MCF 10A (cell line): Measurements from ENCODE around the gene KCNJ9. TPM values are rescaled to one million over a fixed set of nuclear protein-coding genes. Genes with fewer than 3 reads are reported as not detected.

Experiments
- Bru-seq: library from RNA; stranded (reverse); fragments of 400-500 nt; gene quantifications from one replicate; lab custom pipeline; 2021; lab: Mats Ljungman, UMichigan
- BruChase-seq, 2 experiments: library from RNA; stranded (reverse); fragments of 400-500 nt; gene quantifications; one replicate each; lab custom pipeline; 2021; lab: Mats Ljungman, UMichigan
- BruUV-seq: library from RNA; stranded (reverse); fragments of 400-500 nt; replicated peaks from 2 replicates; lab custom pipeline; 2021; lab: Mats Ljungman, UMichigan
- CTCF ChIA-PET: fragments of 300-600 bp; sonication (Branson Sonifier 250); formaldehyde crosslinking; extraction: SDS; loops from one replicate; lab custom pipeline; 2021; ENCODE audit warnings: antibody characterized with exemption, inconsistent platforms; lab: Yijun Ruan, JAX
- POLR2A ChIA-PET: fragments of 300-600, 350-650 bp; sonication (Branson Sonifier 250); formaldehyde crosslinking; extraction: SDS; loops from one replicate; lab custom pipeline; 2020; ENCODE audit warnings: antibody characterized with exemption, inconsistent platforms; lab: Yijun Ruan, JAX
- DNase-seq: peaks from one replicate; pipeline ENCODE4 v3.0.0-alpha.2; 2018; ENCODE audit not compliant: unreplicated experiment
- H3K27ac Mint-ChIP-seq: one replicate; pipeline ENCODE4 v1.8.0; 2022; ENCODE audit warnings: mild to moderate bottlenecking, low read depth, mixed read lengths; ENCODE audit not compliant: unreplicated experiment
- H3K27me3 Mint-ChIP-seq: one replicate; pipeline ENCODE4 v1.8.0; 2022; ENCODE audit warnings: mixed read lengths; ENCODE audit not compliant: insufficient read depth, unreplicated experiment
- H3K36me3 Mint-ChIP-seq: one replicate; pipeline ENCODE4 v1.8.0; 2022; ENCODE audit warnings: mild to moderate bottlenecking, moderate library complexity, mixed read lengths; ENCODE audit not compliant: insufficient read depth, unreplicated experiment
- H3K4me1 Mint-ChIP-seq: one replicate; pipeline ENCODE4 v1.8.0; 2022; ENCODE audit warnings: mixed read lengths; ENCODE audit not compliant: insufficient read depth, unreplicated experiment
- H3K4me3 Mint-ChIP-seq: one replicate; pipeline ENCODE4 v1.8.0; 2022; ENCODE audit warnings: mild to moderate bottlenecking, moderate library complexity, mixed read lengths; ENCODE audit not compliant: unreplicated experiment
- H3K9me3 Mint-ChIP-seq: one replicate; pipeline ENCODE4 v1.8.0; 2022; ENCODE audit warnings: mixed read lengths; ENCODE audit not compliant: unreplicated experiment
- CTCF ChIP-seq: fragments of 200-600 bp; IDR thresholded peaks from one replicate; pipeline ENCODE4 v1.8.0; 2022; ENCODE audit warnings: antibody characterized with exemption, mild to moderate bottlenecking; ENCODE audit not compliant: unreplicated experiment
- intact Hi-C: fragments of 100-400 bp; cut with micrococcal nuclease; formaldehyde crosslinking; loops from 2 replicates; pipeline ENCODE4 v1.14.1; 2022
- long read RNA-seq: library from polyadenylated mRNA; stranded (forward); transcript quantifications from one replicate; pipeline ENCODE4 v2.0.0, GENCODE V29; 2022
- total RNA-seq: library from RNA; stranded (reverse); gene quantifications from 2 replicates; pipeline ENCODE4 v1.2.3, GENCODE V29; 2022

The KCNJ9 gene
- total RNA-seq (0.07 TPM in 1 of 2 replicates, not detected in the other), Bru-seq, nascent RNA (percentile 9 among the genes with signal in this experiment), BruChase-seq, experiment 1, labeled RNA remaining after a 6-hour chase (percentile 21 among the genes with signal in this experiment), BruChase-seq, experiment 2, labeled RNA remaining after a 2-hour chase (percentile 12 among the genes with signal in this experiment)
- long read RNA-seq: 0 reads

GRCh38 chr1:160081261-160081936 is at the start of gene KCNJ9:
KCNJ9 (plus strand) TSS chr1:160081538; CDS start chr1:160084031, 2,493 bp downstream.
- intact Hi-C loops: no loop called here
- no peaks in the 10 kb centered on the region for H3K9me3 Mint-ChIP-seq
- no peak for TF ChIP-seq CTCF
- H3K4me3 Mint-ChIP-seq: no peak within 1 kb of the TSS
- DNase-seq: no peak
- CTCF ChIA-PET: interaction anchor here (0.6 to 49.6 kb wide), 15 partner anchors 1 to 1960 kb away, joined by 3 to 1546 read pairs (median 4); partner anchors contain the start of genes IGSF8, KCNJ10, KCNJ9 and PEA15
- no TSS peak for BruUV-seq
- peaks cover 5% of the 10 kb centered on the region for H3K4me1 Mint-ChIP-seq
- peaks cover 64% of the 10 kb centered on the region for H3K27me3 Mint-ChIP-seq
- POLR2A ChIA-PET: interaction anchor here (0.7 to 2.2 kb wide), 2 partner anchors 36 to 50 kb away, joined by 3 to 8 read pairs; no protein-coding TSS in a partner anchor
- H3K36me3 Mint-ChIP-seq: peaks cover 4% of the 10 kb centered on the region
- H3K27ac Mint-ChIP-seq: no peak within 1 kb of the TSS

- peak; percentile 43 for DNase-seq
- TF ChIP-seq CTCF: no peak
- no peaks in the 10 kb centered on the region for H3K36me3 Mint-ChIP-seq
- no peaks in the 10 kb centered on the region for H3K9me3 Mint-ChIP-seq
- ChIA-PET CTCF (interaction anchor here (0.6 to 4.8 kb wide), 17 partner anchors 8 to 262 kb away, joined by 3 to 67 read pairs (median 5); no protein-coding TSS in a partner anchor), POLR2A (interaction anchor here (0.6 to 5.0 kb wide), 33 partner anchors 9 to 1717 kb away, joined by 3 to 70 read pairs (median 5); partner anchors contain the start of genes CASQ1, DUSP12, DUSP23 and IGSF8)
- H3K4me1 Mint-ChIP-seq: peaks cover 24% of the 10 kb centered on the region
- no peaks in the 10 kb centered on the region for H3K27me3 Mint-ChIP-seq
- TSS peak; percentile 35 for BruUV-seq
- peak overlapping the region; percentile 60 for H3K27ac Mint-ChIP-seq
- intact Hi-C loops: loop anchor here (2.0 to 10.0 kb wide), 2 partner anchors 71 to 887 kb away; no protein-coding TSS in a partner anchor
- peak overlapping the region; percentile 80 for H3K4me3 Mint-ChIP-seq
Measured at GRCh38 chr1:160032165-160032820, 49.0 kb upstream of the KCNJ9 start.

GRCh38 chr1:160040476-160040875 is 40.9 kb upstream of the KCNJ9 start:
- Mint-ChIP-seq H3K4me1 (no peaks in the 10 kb centered on the region), H3K36me3 (no peaks in the 10 kb centered on the region), H3K27ac (no peak overlapping the region), H3K9me3 (no peaks in the 10 kb centered on the region), H3K4me3 (no peak overlapping the region), H3K27me3 (peaks cover 9% of the 10 kb centered on the region)
- BruUV-seq: no TSS peak
- ChIA-PET CTCF (interaction anchor here (0.6 to 49.6 kb wide), 5 partner anchors 14 to 829 kb away, joined by 3 to 1546 read pairs (median 4); partner anchors contain the start of genes IGSF8, KCNJ10 and KCNJ9), POLR2A (interaction anchor here (1.2 kb wide), 1 partner anchor 9 kb away, joined by 7 read pairs; the partner anchor contains the start of gene PIGM)
- no peak for DNase-seq
- intact Hi-C loops: loop anchor here (10.0 kb wide), 1 partner anchor 334 kb away; no protein-coding TSS in a partner anchor
- no peak for TF ChIP-seq CTCF
